Measurements from ENCODE around the gene TTF1. TPM values are rescaled to one million over a fixed set of nuclear protein-coding genes. Genes with fewer than 3 reads are reported as not detected.

Gene TTF1
- total RNA-seq, 3 donors from 2014 or later = 11.2 to 18.0 (median 16.8) TPM

- H3K27ac ChIP-seq = peak overlapping the region in 1 of 2 donors; percentile 4
These were observed 55.8 kb downstream of the TTF1 start for GRCh38 chr9:132350861-132351315.

GRCh38 chr9:132348676-132349075, 58.0 kb downstream of the TTF1 start:
- intact Hi-C loops (cut with DNase I; ENCODE audit: low total_unique reads) = no loop called here
- Histone ChIP-seq H3K27me3 (no peaks in the 10 kb centered on the region), H3K9me3 (no peaks in the 10 kb centered on the region), H3K4me3 (no peak overlapping the region), H3K36me3 (no peaks in the 10 kb centered on the region), H3K4me1 (peaks cover 0 to 14% of the 10 kb centered on the region in 2 donors), H3K27ac (no peak overlapping the region)
- TF ChIP-seq POLR2AphosphoS5 (IDR thresholded peaks at IDR 0.05) = no peak
- TF ChIP-seq CTCF (IDR thresholded peaks at IDR 0.05) = no peak
- no peak for TF ChIP-seq POLR2A (IDR thresholded peaks at IDR 0.05)
- no peak for DNase-seq (ENCODE audit: low spot score in 2 of 2)

More at GRCh38 chr9:132350861-132351315, 55.8 kb downstream of the TTF1 start:
- no peak for DNase-seq (ENCODE audit: low spot score in 2 of 2)
- Histone ChIP-seq H3K9me3 (no peaks in the 10 kb centered on the region), H3K27me3 (no peaks in the 10 kb centered on the region), H3K4me3 (peak overlapping the region in 2 of 3 donors; percentile 28 to 29), H3K36me3 (no peaks in the 10 kb centered on the region), H3K4me1 (peaks cover 0 to 17% of the 10 kb centered on the region in 2 donors)
- TF ChIP-seq CTCF (IDR thresholded peaks at IDR 0.05) (no peak), POLR2AphosphoS5 (IDR thresholded peaks at IDR 0.05) (no peak), POLR2A (IDR thresholded peaks at IDR 0.05) (no peak)
- intact Hi-C loops (cut with DNase I; ENCODE audit: low total_unique reads) = no loop called here

- no peak for DNase-seq (ENCODE audit: low spot score in 2 of 2)
- Histone ChIP-seq H3K4me3 (no peak overlapping the region), H3K27me3 (no peaks in the 10 kb centered on the region), H3K4me1 (no peaks in the 10 kb centered on the region), H3K27ac (no peak overlapping the region), H3K9me3 (no peaks in the 10 kb centered on the region), H3K36me3 (peaks cover 4% of the 10 kb centered on the region)
- intact Hi-C loops (cut with DNase I; ENCODE audit: low total_unique reads) = no loop called here
- no peak for TF ChIP-seq POLR2AphosphoS5 (IDR thresholded peaks at IDR 0.05)
- TF ChIP-seq POLR2A (IDR thresholded peaks at IDR 0.05) = no peak
- TF ChIP-seq CTCF (IDR thresholded peaks at IDR 0.05) = no peak
These were observed 60.5 kb downstream of the TTF1 start for GRCh38 chr9:132346177-132346576.

GRCh38 chr9:132341177-132341840, 65.3 kb downstream of the TTF1 start:
- H3K4me3 ChIP-seq = no peak overlapping the region
- H3K36me3 ChIP-seq = peaks cover 9% of the 10 kb centered on the region
- no peak overlapping the region for H3K27ac ChIP-seq
- intact Hi-C loops (cut with DNase I; ENCODE audit: low total_unique reads) = no loop called here
- TF ChIP-seq CTCF (IDR thresholded peaks at IDR 0.05) (no peak), POLR2A (IDR thresholded peaks at IDR 0.05) (no peak), POLR2AphosphoS5 (IDR thresholded peaks at IDR 0.05) (no peak)
- H3K27me3 ChIP-seq = no peaks in the 10 kb centered on the region
- no peak for DNase-seq (ENCODE audit: low spot score in 2 of 2)
- no peaks in the 10 kb centered on the region for H3K4me1 ChIP-seq
- H3K9me3 ChIP-seq = no peaks in the 10 kb centered on the region

- H3K36me3 ChIP-seq = peaks cover 8% of the 10 kb centered on the region
- intact Hi-C loops (cut with DNase I; ENCODE audit: low total_unique reads) = no loop called here
These were observed 72.3 kb downstream of the TTF1 start for GRCh38 chr9:132334364-132334763.

More at GRCh38 chr9:132334364-132334763, 72.3 kb downstream of the TTF1 start:
- no peak overlapping the region for H3K4me3 ChIP-seq
- H3K9me3 ChIP-seq = no peaks in the 10 kb centered on the region
- no peak for DNase-seq (ENCODE audit: low spot score in 2 of 2)
- H3K4me1 ChIP-seq = no peaks in the 10 kb centered on the region
- TF ChIP-seq POLR2A (IDR thresholded peaks at IDR 0.05) (no peak), CTCF (IDR thresholded peaks at IDR 0.05) (no peak), POLR2AphosphoS5 (IDR thresholded peaks at IDR 0.05) (no peak)
- H3K27ac ChIP-seq = no peak overlapping the region
- no peaks in the 10 kb centered on the region for H3K27me3 ChIP-seq
